ACHN (cell line): ENCODE results near the gene NAB1.

ENCODE experiments used
- DNase-seq: peaks from one replicate; pipeline ENCODE4 v3.0.0-alpha.2; 2015
- in situ Hi-C: cut with HindIII; loops from 2 replicates; pipeline ENCODE4 v1.10.0; 2017; ENCODE audit warnings: low sequenced_read_pairs, low pct_ligation_motif_present, low pct_unique_long_range_greater_than_20kb

The NAB1 gene

DNA sequence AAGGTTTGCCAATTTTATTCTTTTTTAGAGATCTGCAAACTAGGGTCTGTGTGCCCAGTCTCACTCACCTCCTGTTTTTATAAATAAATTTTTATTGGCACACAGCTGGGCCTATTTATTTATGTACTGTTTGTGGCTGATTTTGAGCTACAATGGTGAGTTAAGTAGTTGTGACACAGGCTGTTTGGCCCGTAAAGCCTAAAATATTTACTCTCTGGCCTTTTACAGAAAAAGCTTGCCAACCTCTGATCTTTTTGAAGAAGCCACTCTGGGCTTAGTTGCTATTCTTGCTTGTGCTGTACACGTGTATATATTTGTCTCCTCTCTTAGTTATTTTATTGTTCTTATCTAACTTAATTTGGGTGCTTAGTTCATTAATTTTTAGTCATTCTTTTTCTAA is 14.5 kb downstream of the NAB1 start:
- no peak for DNase-seq
- in situ Hi-C loops: no loop called here

DNA sequence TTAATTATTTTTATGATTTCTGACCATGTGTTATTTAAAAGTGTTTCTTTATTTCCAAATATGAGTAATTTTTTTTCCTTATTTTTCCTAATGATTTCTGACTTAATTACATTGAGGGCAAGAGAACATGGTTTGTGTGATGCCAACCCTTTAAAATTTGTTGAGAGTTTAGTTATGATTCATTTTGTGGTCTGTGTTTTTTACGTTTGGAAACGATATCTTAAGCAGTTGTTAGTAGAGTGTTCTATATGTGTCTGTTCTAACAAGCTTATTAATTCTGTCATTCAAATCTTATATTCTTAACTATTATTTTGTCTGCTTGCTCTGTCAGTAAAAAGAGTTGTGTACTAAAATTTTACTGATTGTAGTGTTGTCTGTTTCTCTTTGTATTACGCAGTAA is 15.0 kb downstream of the NAB1 start:
- in situ Hi-C loops: no loop called here
- no peak for DNase-seq

DNA sequence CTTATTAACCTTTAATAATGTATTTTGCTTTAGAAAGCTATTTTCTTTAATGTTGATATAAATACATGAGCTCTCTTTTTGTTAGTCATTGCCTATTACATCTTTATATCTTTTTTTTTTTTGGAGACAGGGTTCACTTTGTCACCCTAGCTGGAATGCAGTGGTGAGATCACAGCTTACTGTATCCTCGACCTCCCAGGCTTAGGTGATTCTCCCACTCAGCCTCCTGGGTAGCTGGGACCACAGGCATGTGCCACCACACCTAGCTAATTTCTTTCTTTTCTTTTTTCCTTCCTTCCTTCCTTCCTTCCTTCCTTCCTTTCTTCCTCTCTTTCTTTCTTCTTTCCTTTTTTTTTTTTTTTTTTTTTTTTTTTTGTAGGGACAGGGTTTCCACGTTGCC is 15.4 kb downstream of the NAB1 start:
- in situ Hi-C loops: no loop called here

DNA sequence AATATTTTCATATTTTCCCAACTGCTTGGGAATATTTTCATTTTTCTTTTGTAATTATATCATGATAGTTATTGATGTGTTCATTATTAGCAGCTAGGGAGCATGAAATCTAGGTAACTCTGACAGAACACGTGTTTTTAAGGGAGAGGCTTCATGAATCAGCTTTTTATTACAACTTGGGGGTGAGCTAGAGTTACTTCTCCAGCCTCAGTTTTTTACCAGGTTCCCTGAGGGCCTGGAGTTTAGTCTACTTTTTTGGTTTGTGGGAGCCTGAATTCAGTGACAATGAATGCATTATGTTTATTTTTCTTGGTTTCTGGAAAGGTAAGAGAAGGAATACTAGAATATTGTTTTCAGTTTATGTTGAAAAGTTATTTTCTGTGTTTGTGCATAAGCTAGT is 18.0 kb downstream of the NAB1 start:
- DNase-seq: no peak
- in situ Hi-C loops: no loop called here

More for the DNA sequence above, 15.4 kb downstream of the NAB1 start:
- DNase-seq: no peak

DNA sequence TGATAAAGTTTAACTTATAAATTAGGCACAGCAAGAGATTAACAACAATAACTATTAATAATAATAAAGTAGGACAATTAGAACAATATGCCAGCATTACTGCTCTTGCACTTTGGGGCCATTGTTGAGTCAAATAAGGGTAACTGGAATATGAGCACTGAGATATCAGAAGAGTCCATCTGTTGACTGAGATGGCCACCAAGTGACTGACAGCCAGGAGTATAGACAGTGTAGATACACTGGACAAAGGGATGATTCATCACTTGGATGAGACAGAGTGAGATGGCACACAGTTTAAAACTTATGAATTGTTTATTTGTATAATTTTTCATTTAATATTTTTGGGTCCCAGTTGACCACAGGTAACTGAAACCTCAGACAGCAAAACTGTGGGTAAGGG is 20.0 kb downstream of the NAB1 start:
- in situ Hi-C loops: no loop called here
- no peak for DNase-seq

DNA sequence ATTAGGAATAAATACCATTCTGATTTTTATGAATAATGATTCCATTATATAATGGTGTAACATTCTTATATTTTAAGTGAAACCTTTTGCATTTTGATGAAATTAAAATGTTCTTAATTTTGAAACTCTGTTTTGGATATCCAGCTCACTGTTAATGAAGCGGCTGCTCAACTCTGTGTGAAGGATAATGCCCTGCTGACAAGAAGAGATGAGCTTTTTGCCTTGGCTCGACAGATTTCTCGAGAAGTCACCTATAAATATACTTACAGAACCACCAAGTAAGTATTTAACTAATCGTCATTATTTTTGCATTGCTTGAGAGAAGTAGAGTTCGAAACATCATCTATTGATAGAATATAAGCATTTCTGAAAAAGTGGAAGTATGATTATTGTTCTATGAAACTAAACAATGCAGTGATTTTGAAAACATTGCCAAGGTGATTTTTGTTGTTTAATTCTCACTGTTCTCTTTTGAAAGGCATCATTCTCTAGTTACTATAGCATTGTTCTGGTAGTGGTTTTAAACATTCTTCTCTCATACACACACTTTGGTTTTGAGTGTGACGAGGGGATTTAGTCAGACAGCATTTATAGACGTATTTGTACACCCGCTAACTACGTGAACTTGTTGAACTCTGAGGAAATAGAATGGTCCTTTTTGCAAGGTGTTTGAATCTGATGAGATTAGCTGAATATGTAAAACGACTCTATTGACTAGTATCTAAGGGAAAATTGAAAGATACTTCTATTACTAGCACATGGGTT is 21.5 kb downstream of the NAB1 start:
- DNase-seq: no peak
- in situ Hi-C loops: no loop called here

DNA sequence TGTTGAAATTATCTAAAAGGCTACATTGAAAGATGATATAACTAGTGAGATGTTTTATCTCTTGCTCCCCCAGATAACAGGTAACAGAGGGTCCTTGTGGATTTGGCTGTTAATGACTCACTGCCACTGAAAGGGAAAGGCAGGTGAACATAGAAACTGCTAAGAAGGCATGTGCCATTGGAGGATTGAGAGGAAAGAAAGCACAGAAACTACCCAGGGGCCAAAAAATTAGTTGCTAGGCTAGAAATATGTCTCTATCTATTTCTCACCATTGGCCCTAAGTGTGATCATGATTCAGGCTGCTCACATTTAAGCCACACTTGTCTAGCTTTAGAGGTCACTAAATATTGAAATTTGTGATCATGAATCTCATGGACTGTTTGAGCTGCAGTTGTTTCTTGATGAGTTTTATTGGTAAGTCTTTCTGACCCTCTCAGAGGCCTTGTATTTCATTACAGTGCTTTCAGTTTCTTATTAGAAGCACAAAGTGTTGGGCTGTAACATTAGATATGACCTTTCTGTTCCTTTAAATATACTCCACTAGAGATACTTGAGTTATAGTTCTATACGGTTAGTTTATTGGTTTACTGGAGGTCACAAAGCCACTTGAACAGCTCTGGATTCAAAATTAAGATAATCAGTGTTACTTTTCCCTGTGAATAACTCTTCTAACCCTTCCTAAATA is 26.2 kb downstream of the NAB1 start:
- in situ Hi-C loops: no loop called here
- no peak for DNase-seq

DNA sequence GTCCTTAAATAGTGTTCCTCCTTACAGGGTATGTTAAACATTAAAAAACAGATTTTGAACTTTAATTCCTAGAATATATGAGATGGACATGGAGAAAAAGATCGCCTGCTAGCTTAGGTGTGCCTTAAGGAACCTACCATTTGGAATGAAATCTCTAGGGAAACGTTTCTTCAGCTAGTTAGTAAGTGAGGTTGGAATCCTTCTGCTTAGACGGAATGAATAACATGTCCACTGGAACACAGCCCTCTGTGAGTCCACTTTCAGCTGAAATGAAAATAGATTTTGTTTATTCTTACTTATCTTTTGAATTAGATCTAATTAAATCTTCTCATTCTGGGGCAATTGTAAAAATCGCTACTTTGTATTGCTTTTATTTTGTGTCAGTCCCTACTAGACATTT is 28.4 kb downstream of the NAB1 start:
- no peak for DNase-seq
- in situ Hi-C loops: no loop called here

DNA sequence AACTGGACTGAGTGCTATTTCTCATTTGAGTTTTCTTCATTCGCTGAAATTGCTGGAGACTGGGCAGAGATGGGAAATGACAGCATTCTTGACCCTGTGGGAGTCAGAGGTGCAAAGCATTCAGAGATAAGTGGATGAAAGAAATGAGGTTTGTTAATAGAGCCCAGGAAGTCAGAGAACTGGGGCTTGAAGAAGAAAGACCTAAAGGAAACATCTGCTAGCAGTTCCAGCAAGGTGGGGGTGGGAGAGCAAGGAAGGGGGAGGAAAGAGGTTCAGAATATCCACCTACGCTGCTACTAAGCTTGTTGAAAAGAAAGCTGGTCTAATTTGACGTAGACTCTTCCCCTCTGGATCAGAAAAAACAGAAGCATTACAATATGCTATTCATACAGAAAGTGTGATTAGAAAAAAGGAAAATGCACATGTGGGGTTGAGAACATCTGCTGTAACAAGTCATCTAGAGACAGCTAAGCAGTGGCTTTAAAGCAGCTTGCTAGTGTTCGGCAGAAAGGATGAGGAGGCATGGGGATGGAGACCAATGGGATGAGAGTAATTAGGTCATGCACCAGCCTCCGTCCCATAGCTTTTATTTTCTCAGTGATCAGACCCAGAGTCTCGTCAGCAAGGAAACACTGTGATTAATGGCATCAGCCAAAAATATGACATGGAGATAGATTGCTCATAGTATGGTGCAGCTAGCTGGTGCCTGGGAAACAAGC is 29.7 kb downstream of the NAB1 start:
- in situ Hi-C loops: no loop called here
- no peak for DNase-seq

DNA sequence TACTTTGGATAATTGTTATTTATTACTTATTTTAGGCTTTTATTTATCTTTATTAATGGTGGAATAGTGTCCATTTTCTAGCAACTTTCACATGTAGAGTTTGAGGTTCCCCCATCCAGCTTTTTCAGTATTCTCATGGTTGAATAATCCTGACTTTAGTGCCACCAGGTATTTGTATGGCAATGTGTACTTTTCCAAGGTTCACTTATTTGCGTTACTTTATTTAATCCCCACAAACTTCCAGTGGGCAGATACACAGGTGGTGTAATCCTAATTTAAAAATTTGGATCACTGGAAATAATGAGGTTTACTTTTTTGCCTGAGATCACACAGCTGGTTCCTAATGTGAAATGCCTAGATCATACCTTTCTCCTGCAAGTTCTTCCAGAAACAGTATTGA is 30.5 kb downstream of the NAB1 start:
- no peak for DNase-seq
- in situ Hi-C loops: no loop called here

DNA sequence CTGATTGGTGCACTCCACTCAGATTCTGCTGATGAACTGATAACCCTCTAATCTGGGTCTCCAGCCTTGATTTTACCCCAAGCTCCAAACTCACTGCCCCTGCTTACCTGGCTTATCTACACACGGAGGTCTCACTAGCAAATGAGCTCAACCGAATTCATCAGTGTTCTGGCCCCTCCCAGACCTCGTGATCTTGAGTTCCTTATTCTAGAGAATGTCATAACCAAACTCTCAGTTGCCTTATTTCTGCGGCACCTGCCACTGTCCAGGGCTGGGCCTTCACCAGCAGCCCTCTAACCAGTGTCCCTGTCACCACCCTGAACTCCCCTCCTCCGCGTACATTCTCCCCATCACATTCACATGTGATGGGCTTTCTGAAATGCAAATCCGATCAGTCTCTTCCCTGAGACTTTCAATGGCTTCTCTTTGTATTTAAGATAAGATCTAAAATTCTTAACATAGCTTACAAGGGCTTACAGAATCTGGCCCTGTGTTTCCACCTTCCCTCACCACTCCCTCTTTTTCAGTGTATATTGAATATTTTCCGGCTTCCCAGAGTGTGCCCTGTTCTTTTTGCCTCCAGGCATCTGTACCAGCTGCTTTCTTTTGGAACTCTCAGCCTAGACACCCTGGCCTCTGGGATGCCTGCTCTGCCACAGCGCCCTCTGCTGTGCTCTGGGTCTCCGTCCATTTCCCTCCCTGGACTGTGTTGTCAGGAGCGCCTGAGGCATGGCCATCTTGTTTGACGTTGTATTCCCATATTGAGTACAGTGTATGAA is 31.1 kb downstream of the NAB1 start:
- in situ Hi-C loops: no loop called here
- peak; percentile 47 for DNase-seq

DNA sequence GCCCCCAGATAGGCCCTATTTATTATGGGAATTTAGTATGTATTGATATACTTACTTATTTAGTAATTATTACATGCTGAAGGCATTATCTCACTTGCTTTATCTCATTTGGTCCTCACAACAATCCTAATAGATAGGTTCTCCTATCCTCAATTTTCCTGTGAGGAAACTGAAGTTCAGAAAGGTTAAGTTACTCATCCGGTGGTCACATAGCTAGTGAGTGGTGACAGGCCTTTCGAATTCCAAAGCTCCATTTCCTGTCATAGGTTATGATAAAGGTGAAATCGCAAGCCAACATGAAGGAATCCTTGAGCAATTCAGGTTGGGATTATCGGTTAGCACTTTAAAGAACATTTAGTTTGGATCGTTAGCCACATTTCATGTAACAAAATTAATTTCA is 33.3 kb downstream of the NAB1 start:
- DNase-seq: peak; percentile 86
- in situ Hi-C loops: no loop called here

DNA sequence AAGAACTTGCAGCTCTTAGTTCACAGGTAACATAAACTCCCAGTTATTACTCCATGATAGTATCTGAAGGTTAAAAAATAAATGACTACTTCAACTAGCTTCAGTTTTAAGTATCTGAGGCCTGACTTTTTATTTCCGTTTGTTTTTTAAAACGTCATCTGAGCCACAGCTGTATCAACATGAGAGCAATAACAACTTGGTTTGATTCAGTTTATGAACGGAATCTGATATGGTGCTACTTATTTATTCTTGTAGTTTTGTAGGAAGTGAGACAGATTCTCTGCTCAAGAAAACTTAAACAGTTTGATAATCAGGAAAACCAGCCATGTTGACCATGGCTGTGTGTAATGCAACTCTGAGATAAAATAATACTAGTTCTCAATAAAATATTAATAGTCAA is 34.9 kb downstream of the NAB1 start:
- in situ Hi-C loops: no loop called here
- no peak for DNase-seq

DNA sequence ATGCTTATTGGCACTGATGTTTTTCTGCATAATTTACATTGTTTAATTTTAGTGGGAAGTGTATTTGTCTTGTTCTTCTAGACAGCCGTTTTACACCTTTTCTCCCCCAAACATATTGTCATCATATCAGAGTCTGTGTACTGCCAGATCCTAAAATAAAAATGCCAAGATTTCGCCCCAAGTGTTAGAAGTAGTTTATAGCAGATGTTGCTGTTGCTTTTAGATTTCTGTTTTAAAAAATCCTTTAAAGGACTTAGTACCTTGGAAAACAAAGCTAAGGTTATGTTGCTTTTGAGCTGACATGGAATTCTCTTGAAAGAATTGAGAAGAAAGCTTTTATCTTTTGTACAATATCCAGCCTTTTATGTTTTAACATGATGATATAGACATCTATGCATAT is 36.0 kb downstream of the NAB1 start:
- in situ Hi-C loops: no loop called here

DNA sequence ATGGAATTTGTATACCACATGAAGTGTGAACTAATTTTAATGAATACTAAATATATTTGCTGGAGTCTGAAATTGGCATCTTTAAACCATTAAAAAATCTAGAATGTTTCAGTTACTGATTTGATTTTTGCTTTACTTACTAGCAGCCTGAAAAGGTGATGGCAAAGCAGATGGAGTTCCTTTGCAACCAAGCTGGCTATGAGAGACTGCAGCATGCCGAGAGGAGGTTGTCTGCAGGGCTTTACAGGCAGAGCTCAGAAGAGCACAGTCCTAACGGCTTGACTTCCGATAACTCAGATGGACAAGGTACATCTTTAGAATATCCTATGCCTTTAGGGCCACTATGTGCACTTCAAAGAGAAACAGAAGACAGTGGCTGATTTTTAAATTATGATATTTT is 36.5 kb downstream of the NAB1 start:
- no peak for DNase-seq
- in situ Hi-C loops: no loop called here

More for the DNA sequence above, 36.0 kb downstream of the NAB1 start:
- no peak for DNase-seq

DNA sequence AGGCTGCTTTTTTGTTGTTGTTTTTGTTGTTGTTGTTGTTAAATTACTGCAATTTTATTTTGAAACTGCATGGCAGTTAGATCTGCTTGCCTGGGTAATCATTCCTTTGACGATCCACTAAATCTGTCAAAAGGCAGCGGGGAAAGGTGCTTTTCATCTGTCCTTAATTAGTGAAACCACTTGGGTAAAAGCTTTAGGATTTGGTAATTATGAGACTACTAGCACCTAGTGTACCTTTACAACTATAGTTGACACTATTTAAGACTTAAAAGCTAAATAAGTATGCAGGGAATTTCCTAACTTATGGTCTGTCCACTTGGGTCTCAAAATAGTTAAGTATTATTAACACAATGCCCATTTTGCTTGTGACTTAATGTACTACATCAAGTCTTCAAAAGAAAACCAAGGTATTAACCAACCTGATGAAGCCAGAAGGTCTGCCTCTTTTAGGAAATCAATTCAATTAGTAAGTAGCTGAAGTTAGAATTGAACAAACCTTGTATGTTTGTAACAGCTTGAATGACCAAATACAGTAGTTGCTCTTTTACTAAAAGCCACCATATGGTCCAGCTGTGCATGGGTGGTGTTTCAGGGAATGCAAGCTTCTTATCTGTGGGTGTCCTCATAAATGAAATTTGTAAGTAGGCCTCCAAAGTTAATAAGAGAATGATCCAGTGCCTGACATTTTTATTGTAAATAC is 44.8 kb downstream of the NAB1 start:
- no peak for DNase-seq
- in situ Hi-C loops: no loop called here

DNA sequence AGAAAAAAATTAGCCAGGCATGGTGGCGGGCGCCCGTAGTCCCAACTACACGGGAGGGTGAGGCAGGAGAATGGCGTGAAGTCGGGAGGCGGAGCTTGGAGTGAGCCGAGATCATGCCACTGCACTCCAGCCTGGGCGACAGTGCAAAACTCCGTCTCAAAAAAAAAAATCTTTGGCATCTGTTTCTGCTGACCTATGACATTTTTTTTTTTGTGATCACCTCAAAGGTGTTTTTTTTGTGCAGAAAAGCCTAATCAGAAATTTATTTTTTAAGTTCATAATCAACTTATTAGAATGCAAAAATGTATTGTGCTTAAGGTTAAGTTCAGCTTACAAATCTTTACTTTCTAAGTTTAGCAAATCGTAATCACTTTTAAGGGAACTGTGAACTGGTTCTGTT is 45.6 kb downstream of the NAB1 start:
- in situ Hi-C loops: no loop called here

DNA sequence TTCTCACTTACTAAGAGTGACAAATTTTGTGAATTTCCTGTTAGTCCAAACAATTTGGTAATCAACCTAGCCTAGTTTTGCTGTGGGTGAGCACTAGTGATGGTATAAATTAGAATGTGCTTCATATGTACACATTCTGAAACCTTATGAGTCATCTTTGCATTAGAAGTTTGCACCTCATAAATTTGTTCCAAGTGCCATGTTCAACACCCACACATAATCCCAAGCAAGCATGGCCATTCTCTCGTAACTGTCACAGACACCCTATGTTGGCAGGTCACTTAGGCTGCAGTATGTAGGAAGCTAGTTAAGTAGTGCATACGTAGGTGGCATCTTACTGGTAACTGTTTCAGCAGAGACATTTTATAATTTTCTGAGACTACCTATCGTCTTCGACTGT is 46.9 kb downstream of the NAB1 start:
- in situ Hi-C loops: no loop called here
- no peak for DNase-seq

More for the DNA sequence above, 45.6 kb downstream of the NAB1 start:
- no peak for DNase-seq
